ENCODE results near the gene PDAP1.

The PDAP1 gene

GRCh38 chr7:99371376-99371920 lies 36.9 kb downstream of the PDAP1 start:
- no peak for FAIRE-seq
- no peak for DNase-seq (ENCODE audit: insufficient read length, low spot score)
- TF ChIP-seq, protein P1, sequence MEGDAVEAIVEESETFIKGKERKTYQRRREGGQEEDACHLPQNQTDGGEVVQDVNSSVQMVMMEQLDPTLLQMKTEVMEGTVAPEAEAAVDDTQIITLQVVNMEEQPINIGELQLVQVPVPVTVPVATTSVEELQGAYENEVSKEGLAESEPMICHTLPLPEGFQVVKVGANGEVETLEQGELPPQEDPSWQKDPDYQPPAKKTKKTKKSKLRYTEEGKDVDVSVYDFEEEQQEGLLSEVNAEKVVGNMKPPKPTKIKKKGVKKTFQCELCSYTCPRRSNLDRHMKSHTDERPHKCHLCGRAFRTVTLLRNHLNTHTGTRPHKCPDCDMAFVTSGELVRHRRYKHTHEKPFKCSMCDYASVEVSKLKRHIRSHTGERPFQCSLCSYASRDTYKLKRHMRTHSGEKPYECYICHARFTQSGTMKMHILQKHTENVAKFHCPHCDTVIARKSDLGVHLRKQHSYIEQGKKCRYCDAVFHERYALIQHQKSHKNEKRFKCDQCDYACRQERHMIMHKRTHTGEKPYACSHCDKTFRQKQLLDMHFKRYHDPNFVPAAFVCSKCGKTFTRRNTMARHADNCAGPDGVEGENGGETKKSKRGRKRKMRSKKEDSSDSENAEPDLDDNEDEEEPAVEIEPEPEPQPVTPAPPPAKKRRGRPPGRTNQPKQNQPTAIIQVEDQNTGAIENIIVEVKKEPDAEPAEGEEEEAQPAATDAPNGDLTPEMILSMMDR (IDR thresholded peaks at IDR 0.05; ENCODE audit: insufficient read depth, missing control alignments) = no peak

DNA sequence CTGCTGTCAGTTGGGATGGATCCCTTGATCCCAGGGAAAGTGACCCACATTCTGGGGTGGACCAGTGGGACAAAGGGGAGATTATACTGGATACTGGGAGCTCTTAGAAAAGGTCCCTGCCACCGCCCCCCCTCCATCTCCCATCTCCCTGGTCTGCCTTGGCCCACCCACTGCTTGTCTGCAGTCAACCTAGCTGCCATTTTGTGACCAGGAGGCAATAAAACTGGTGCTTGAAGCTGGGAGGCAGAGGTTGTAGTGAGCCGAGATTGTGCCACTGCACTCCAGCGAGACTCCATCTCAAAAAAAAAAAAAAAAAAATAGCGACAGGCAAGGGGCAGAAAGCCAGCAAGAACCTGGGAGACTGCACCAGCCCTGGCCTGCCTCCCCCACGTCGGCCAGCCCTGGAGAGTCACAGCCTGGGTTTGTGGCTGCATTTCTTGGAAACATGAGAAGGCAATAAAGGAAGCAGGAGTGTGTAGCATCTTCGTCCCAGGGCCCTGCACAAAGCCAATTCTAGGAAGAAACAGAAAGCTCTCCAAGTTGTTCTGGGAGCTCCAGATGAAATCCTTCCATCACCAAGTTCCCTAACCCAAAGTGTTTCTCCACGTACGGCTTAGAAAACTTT lies 38.5 kb downstream of the PDAP1 start:
- TF ChIP-seq, protein P1 (IDR thresholded peaks at IDR 0.05; ENCODE audit: insufficient read depth, missing control alignments) = no peak
- DNase-seq (ENCODE audit: insufficient read length, low spot score) (no peak), FAIRE-seq (no peak)

DNA sequence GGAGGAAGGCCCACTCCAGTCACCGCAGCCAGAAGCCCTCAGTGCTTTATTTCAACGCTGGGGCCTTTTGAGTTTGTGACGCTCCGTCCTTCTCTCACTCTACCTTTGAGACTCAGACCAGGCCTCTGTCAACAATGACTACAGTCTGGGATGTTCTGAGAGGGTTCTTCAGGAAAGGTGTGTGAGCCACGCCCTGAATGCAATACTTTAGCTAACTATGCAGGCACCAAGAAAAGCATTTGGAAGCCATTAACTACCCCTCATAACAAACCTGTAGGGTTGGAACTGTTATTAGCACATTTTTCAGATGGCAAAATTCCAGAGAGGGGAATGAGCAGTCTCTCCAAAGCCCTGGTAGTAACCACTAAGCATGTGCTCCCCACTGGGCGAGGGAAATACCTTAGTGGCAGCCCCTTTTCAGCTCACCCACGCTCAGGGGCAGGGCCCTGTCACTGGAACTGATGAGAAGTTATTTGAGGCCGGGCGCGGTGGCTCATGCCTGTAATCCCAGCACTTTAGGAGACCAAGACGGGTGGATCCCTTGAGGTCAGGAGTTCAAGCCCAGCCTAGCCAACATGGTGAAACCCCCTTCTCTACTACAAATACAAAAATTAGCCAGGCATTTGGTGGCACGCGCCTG lies 39.5 kb downstream of the PDAP1 start:
- TF ChIP-seq, protein P1 (IDR thresholded peaks at IDR 0.05; ENCODE audit: insufficient read depth, missing control alignments) = no peak
- DNase-seq (ENCODE audit: insufficient read length, low spot score) (no peak), FAIRE-seq (no peak)

DNA sequence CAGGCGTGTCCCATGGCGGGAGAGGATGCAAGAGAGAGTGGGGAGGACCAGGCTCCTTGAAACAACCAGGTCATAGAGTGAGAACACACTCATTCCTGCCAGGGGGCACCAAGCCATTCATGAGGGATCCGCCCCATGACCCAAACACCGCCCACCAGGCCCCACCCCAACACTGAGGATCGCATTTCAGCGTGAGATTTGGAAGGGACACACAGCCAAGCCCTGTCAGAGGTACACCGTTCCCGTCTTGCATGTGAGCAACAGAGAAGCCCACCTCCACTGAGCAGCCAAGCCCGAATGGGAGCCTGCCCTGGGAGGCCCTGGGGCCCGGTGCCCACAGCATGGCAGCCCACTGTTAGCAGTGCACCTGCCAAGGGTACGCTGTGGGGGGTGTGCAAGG lies 41.8 kb downstream of the PDAP1 start:
- DNase-seq (ENCODE audit: insufficient read length, low spot score) (no peak), FAIRE-seq (no peak)
- TF ChIP-seq, protein P1 (IDR thresholded peaks at IDR 0.05; ENCODE audit: insufficient read depth, missing control alignments) = no peak

DNA sequence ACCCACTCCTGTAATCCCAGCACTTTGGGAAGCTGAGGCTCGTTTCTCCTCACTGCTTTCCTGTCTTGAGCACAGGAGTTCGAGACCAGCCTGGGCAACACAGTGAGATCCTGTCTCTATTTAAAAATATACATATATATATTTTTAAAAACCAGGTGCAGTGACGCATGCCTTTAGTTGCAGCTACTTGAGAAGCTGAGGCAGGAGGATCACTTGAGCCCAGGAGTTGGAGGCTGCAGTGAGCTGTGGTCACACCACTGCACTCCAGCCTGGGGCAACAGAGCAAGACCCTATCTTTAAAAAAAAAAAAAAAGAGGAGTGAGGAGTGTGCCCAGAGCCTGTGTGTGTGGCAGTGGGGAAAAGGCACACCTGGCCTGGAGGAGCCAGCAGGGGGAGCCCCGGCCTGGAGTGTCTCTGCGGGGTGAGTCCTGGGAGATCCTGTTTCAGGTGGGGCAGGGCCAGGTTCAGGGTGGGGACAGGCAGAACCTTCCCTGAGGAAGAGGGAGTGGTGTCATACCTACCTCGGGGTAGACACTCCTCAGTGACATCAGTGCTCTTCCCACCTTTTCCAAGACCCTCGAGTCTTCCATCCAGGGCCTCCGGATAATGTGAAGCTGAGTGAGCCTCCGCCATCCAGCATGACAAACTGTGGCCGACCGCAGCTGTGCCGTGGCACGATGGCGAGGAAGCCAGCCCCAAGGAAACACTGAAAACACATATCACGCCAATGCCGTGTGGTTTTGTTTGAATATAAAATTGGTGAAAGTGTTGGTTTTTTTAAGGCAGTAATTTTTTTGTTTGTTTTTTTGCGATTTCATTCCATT lies 42.9 kb downstream of the PDAP1 start:
- DNase-seq (ENCODE audit: insufficient read length, low spot score) (peak; percentile 61), FAIRE-seq (no peak)
- TF ChIP-seq, protein P1 (IDR thresholded peaks at IDR 0.05; ENCODE audit: insufficient read depth, missing control alignments) = peak; percentile 38

DNA sequence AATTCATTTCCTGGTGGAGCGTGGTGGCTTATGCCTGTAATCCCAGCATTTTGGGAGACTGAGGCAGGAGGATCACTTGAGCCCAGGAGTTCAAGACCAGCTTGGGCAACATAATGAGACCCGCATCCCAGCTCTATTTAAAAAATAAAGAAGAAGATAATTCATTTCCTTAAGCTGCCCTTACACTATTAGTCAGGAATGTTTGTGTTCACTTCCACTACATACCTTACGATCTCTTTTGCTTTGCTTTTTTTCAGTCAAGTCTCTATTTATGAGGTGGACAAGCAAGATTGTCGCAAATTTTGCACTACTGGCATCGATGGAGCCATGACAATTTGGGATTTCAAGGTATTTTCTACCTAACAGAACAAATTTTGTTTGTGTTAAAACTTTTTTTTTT lies 45.1 kb downstream of the PDAP1 start:
- FAIRE-seq (no peak), DNase-seq (ENCODE audit: insufficient read length, low spot score) (no peak)
- TF ChIP-seq, protein P1 (IDR thresholded peaks at IDR 0.05; ENCODE audit: insufficient read depth, missing control alignments) = no peak
